Gastrocnemius medialis (tissue), 4 donors: Measurements from ENCODE around the gene HSPB7.

Source experiments
- POLR2A ChIP-seq, 2 donors: fragments of 450-650 bp; IDR thresholded peaks; one replicate each; pipeline ENCODE4 v1.6.1; 2017; ENCODE audit warnings: antibody characterized with exemption in 2 of 2, mild to moderate bottlenecking in 2 of 2, moderate library complexity in 2 of 2
- TF ChIP-seq, protein P1 (sequence below), 5 experiments: fragments of 450-650 bp in 3 of 5; fragments of 200-600 bp in 2 of 5; sonication (generic) in 2 of 5; IDR thresholded peaks in 4 of 5; conservative IDR thresholded peaks in 1 of 5; 1 replicate in 4 of 5; 2 replicates in 1 of 5; pipeline ENCODE4 v1.5.1; 2016 to 2019; ENCODE audit warnings: antibody characterized with exemption in 5 of 5, mild to moderate bottlenecking in 3 of 5, moderate library complexity in 3 of 5

DNA sequence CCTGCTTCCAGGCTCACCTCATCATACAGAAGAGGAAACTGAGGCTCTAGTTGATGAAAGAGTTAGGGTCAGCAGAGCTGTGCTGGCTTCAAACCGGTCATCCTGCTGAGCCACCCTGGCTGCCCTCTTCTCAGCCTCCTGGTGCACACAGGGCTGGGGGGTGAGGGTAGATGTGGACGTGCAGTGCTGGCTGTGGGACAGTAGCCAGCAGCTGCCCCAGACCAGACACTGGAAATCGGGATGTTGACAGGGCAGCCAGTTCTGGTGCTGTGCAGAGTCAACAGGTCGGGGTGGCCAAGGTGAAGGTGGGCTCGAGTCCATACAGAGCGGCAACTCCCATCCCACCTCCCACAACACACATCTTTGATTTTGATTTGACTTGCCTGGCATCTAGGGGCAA lies 2.5 kb upstream of the HSPB7 start:
- TF ChIP-seq, protein P1, sequence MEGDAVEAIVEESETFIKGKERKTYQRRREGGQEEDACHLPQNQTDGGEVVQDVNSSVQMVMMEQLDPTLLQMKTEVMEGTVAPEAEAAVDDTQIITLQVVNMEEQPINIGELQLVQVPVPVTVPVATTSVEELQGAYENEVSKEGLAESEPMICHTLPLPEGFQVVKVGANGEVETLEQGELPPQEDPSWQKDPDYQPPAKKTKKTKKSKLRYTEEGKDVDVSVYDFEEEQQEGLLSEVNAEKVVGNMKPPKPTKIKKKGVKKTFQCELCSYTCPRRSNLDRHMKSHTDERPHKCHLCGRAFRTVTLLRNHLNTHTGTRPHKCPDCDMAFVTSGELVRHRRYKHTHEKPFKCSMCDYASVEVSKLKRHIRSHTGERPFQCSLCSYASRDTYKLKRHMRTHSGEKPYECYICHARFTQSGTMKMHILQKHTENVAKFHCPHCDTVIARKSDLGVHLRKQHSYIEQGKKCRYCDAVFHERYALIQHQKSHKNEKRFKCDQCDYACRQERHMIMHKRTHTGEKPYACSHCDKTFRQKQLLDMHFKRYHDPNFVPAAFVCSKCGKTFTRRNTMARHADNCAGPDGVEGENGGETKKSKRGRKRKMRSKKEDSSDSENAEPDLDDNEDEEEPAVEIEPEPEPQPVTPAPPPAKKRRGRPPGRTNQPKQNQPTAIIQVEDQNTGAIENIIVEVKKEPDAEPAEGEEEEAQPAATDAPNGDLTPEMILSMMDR (IDR thresholded peaks at IDR 0.05 in 4 of 5, conservative IDR thresholded peaks at IDR 0.05 in 1 of 5), result no peak
- peak in 1 of 2 donors; percentile 19 for TF ChIP-seq POLR2A (IDR thresholded peaks at IDR 0.05)
